Stimulated activated CD8-positive, alpha-beta memory T cell treated with anti-CD3 and anti-CD28 coated beads, Interleukin-12 subunit alpha, Interleukin-12 subunit beta, amount 100 ng/mL, for 1 hour (primary cell): Measurements from ENCODE around the gene TMEM11.

ENCODE experiments used
- DNase-seq: peaks from one replicate; pipeline ENCODE4 v3.0.0-alpha.2; 2020; ENCODE audit warnings: low read depth

TMEM11 gene

DNA sequence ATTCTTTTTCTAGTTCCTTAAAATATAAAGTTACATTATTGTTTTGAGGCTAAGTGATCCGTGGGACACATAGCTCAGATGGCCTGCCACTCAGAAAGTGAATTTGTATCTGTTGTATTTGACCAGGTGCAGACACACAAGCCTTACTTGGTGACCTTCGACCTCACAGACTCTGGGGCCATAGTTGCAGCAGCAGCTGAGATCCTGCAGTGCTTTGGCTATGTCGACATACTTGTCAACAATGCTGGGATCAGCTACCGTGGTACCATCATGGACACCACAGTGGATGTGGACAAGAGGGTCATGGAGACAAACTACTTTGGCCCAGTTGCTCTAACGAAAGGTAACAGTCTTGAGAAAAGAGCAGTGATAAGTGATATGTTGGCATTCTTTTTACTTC lies 30.5 kb downstream of the TMEM11 start:
- DNase-seq: no peak

DNA sequence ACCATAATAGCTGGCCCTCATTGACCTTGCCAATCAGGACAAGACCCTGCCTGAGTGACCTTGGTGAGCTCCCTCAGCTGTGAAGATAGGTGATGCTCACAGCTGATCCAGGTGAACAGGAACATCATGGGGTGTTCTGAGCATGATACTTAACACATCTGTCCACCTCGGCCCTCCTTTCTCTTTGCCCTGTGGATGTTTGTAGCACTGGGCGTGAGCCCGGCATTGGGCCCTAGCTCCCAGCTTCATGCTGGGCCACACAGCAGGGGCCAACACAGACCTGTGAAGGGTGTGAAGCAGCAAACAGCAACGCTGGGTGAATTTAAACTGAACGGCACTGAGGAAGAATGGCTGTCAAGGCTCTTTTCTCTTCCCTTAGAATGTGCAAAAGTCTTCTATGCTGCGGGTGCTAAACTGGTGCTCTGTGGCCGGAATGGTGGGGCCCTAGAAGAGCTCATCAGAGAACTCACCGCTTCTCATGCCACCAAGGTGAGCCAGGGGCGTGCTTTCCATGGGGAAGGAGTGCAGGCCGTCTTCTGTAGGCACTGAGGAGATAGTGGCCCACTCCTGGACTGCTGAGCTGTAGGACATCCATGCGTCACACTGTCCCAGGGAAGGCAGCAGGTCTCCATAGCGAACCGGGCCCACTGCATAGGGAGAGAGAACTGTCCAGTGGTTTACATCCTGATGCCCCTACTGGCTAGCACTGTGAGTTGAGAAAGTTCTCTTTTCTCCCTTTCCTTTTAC lies 35.9 kb downstream of the TMEM11 start:
- DNase-seq: no peak

DNA sequence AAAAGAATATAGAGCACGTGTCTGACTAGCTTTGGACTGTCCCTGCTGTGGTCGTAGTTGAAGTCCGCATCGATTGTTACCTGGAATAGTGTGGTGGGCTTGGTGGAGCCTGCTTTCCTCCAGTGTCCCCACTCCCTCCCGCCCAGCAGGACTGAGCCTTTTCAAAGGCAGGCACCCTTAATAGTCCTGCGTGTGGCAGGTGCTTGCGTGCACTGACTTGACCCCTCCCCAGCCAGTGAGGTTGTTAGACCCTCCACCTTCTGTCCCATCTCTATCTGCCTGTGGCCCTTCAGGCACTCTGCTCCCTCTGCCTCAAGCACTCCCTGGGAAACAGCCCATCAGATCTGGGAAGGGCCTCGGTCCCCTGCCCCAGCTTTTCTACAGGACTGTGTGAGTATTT lies 36.6 kb downstream of the TMEM11 start:
- DNase-seq: no peak

DNA sequence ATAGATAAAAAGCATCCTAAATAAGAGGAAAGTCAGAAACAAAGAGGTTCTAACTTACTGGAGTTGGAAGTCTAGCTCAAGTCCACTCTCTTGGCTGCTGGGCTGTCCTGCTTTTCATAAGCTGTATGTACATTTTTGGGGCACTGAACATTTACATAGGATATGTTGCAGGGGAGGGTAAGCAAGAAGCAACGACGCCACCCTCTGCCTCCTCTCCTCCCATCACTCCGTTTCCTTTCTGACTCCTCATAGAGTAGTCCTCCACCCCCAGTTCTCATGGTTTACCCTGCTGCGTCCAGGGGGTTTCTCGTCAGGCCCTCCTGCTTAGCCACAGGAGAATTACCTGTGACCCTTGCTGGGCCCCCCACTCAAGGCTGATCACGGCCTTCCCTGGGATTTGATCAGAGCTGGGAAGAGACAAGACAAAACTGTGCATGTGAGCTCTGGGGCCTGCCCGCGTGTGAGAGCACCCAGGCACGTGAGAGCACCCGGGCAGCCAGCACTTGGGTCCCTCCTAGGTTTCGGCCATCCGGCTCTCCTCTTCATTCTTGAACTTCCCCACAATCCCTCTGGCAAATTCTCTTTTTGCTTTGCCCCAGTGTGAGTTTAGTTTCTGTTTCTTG lies 37.1 kb downstream of the TMEM11 start:
- no peak for DNase-seq

- DNase-seq: no peak
Measured at GRCh38 chr17:21174713-21175112, 39.2 kb downstream of the TMEM11 start.

GRCh38 chr17:21174186-21174585 lies 39.8 kb downstream of the TMEM11 start:
- no peak for DNase-seq

- no peak for DNase-seq
Measured at GRCh38 chr17:21173543-21173942, 40.4 kb downstream of the TMEM11 start.

DNA sequence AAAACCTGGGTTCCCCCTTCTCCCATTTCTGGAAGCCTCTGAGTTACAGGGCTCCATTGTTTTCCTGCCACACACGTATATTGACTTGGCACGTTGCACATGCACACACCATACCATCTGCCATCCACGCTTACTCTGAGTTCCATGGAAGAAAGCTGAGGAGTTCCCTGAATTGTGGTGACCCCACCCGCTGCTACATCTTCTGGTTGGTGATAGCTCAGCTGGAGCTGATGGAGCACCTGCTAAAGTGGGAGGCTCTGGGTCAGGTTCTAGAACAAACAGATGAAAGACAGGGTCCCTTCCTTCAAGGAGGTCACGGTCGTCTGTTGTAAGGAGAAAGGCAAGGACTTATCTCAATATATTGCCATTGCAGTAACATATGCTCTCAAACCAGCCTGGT lies 41.1 kb downstream of the TMEM11 start:
- DNase-seq: no peak

GRCh38 chr17:21171970-21172510 lies 41.9 kb downstream of the TMEM11 start:
- DNase-seq: no peak

DNA sequence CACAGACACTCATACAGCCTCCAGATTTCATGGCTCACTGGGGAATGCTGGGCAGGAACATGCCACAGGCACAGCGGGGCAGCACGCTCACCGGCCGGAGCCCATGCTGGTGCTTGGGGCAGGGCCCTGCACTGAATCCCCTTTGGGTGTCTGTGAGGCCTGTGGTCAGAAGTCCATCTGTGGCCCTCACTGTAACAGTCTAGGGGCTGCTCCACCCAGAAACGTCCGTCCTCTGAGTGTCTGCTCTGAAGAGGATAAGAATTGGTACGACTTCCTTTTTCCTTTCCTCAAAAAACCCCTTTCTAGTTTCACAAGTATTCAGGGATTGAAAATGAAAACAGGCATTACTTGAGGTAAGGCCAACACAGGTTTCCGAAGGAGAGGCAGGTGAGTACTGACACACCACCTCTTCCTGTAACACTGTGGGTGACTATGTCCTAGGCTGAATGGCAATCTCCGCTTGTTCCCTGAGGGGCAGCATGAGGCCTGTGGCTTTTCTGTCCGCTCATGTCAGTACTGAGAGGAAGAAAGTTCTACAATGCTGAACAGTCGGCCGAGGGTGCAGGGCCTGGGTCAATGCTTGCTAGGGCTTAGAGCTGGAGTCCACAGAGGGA lies 42.5 kb downstream of the TMEM11 start:
- no peak for DNase-seq

DNA sequence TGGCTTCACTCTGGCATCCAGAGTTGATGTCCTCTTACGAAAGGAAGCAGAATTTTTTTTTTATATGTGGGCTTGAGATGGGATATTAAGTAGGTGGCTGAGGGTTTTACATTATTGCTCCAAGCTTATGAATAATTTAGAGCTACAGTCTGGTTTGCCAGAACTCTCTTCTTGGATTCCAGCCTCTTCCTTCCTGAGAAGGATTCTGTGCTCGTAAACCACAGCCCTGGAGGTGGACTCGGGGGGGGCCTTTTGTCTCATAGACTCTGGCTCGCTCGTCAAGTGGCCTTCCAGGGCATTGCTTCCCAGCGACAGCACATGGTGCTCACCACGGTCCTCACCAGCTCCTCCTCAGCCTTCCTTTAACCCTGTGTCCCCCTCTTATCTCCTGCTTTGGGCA lies 43.2 kb downstream of the TMEM11 start:
- no peak for DNase-seq

- DNase-seq: no peak
Measured at GRCh38 chr17:21169496-21169895, 44.5 kb downstream of the TMEM11 start.

- DNase-seq: no peak
Measured at GRCh38 chr17:21168555-21168865, 45.5 kb downstream of the TMEM11 start.

- no peak for DNase-seq
Measured at GRCh38 chr17:21167303-21167702, 46.7 kb downstream of the TMEM11 start.

DNA sequence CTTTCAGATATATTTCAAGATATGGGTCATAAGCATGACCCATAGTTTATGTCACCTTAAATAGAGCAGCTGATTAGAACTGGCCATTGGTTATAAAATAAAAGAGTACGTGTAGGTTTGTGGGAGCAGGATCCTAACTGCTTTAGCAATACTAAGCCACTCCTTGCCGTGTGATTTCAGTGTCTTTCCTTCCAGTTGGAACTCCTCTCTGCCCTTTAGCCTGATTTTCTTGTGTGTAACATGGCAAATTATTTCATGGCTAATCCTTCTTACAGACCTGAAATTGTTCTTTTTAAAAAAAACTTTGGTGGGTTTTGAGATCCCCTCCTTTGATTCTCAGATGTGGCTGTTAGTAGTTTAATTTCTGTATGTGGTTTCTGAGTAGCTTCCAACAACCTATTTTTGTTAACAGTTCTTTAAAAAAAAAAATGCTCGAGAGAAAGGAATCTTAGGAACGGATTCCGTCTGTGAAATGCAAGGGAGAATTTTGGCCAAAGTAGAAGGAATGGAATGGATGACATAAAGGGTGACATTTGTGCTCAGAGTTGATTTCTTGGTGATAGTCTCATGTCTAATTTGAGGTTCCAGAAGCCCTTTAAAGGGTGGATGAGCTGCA lies 47.3 kb downstream of the TMEM11 start:
- no peak for DNase-seq

GRCh38 chr17:21165922-21166594 lies 47.9 kb downstream of the TMEM11 start:
- DNase-seq: no peak

- DNase-seq: no peak
Measured at GRCh38 chr17:21164620-21165019, 49.3 kb downstream of the TMEM11 start.

- no peak for DNase-seq
Measured at GRCh38 chr17:21164216-21164615, 49.7 kb downstream of the TMEM11 start.

DNA sequence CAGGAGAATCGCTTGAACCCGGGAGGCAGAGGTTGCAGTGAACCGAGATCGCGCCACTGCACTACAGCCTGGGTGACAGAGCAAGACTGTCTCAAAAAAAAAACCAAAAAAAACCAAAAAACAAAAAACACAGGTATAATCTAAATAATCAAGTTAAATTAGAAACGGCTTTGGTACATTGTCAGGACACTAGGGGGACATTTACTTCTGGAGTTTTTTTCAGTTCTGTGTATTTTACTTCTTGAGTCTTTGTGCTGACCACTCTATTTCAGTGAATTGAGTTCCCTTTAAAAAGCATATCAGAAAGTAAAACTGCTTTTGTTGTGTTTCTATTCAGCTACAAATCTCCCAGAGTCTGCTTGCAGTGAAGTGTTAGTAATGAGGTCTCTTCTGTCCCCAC lies 50.9 kb downstream of the TMEM11 start:
- DNase-seq: no peak

DNA sequence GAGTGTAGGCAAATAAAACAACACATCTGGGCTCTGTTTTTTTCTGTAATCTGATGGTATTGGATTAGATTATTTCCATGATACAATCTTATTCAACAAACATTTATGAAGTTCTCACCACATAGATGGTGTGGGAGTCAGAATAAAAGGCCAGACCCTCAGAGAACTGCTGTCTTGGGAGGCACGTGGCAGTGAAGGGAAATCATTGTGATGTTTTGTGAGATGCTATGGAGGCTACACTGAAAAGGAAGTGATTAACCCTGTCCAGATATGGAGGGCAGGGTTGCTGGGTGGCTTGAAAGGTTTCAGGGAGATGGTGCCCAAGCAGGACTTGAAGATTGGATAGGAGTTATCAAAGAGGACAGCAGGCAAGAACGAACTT lies 51.6 kb downstream of the TMEM11 start:
- no peak for DNase-seq

- DNase-seq: no peak
Measured at GRCh38 chr17:21161498-21162393, 52.2 kb downstream of the TMEM11 start.
